BE2C (cell line): ENCODE data around the gene NRSN2.
"Not testable (repeated sequence)": the region's sequence is repeated elsewhere in the genome, so short reads cannot be mapped to it uniquely, and the experiment has no call there.

Experiments
- DNase-seq: peaks from one replicate; pipeline ENCODE4 v3.0.0-alpha.2; 2020
- H3K27me3 ChIP-seq: fragments of 250-450 bp; sonication (Bioruptor Pico); 2 replicates; pipeline ENCODE4 v1.5.1; 2020; ENCODE audit warnings: mild to moderate bottlenecking
- H3K36me3 ChIP-seq: fragments of 250-450 bp; sonication (Bioruptor Pico); 2 replicates; pipeline ENCODE4 v1.5.1; 2020; ENCODE audit warnings: mild to moderate bottlenecking
- H3K4me1 ChIP-seq: fragments of 250-450 bp; sonication (Bioruptor Pico); 2 replicates; pipeline ENCODE4 v1.5.1; 2020
- H3K4me3 ChIP-seq: 2 replicates; pipeline ENCODE4 v1.5.1; 2011; ENCODE audit warnings: low read depth, low read length
- H3K9me3 ChIP-seq: fragments of 250-450 bp; sonication (Bioruptor Pico); 2 replicates; pipeline ENCODE4 v1.5.1; 2020
- TF ChIP-seq, protein P1 (sequence below): IDR thresholded peaks from 2 replicates; pipeline ENCODE4 v1.5.1; 2012; ENCODE audit warnings: mild to moderate bottlenecking, low read depth, low read length

Gene NRSN2

DNA sequence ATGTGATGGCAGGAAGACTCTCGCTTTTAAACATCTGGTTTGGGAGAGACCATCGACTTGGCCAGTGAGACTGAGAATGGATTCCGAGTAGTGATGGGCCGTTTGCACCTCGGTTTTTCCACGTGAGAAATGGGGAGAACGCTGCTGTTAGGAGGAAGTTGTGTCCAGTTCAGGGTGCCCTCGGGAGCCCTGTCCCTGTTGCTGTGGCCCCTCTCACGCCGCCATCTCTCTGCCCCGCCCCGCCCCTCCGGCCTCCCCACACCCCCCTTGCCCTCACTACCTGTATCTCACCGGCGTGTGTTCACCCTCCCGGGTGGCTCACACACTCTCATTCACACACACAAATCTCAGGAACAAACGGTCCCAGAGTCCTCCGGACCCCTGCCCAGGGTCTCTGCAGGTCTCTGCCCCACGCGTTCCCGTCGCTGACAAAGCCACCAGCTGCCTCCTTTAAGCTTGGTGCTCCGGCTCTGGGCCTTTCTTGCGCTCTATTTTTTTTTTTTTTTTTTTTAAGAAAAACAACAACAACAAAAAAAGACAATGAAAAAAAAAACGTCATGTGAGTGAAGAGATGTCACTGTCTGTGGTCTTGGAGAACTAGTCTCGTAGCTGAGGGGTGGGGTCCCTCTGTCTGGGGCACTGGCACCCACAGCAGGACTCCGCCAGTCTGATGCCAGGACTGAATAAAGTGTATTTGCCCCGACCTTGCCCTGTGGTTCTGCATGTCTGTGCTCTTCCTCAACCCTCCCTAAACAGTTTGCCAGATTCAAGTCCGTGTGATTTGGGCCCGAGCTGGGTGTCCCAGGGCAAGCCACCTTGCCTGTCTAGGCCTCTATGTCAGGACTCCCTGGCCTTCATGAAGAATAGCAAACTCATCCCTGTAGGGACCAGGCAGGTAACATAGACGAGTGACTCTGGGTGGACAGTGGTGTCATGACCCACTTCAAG lies 18.6 kb upstream of the NRSN2 start:
- Histone ChIP-seq H3K4me1 (peaks cover 6% of the 10 kb centered on the region), H3K9me3 (no peaks in the 10 kb centered on the region), H3K4me3 (peak overlapping the region; percentile 85), H3K36me3 (peaks cover 8% of the 10 kb centered on the region; the same call in 1 of the 2 replicates), H3K27me3 (no peaks in the 10 kb centered on the region)
- no peak for DNase-seq
- TF ChIP-seq, protein P1, sequence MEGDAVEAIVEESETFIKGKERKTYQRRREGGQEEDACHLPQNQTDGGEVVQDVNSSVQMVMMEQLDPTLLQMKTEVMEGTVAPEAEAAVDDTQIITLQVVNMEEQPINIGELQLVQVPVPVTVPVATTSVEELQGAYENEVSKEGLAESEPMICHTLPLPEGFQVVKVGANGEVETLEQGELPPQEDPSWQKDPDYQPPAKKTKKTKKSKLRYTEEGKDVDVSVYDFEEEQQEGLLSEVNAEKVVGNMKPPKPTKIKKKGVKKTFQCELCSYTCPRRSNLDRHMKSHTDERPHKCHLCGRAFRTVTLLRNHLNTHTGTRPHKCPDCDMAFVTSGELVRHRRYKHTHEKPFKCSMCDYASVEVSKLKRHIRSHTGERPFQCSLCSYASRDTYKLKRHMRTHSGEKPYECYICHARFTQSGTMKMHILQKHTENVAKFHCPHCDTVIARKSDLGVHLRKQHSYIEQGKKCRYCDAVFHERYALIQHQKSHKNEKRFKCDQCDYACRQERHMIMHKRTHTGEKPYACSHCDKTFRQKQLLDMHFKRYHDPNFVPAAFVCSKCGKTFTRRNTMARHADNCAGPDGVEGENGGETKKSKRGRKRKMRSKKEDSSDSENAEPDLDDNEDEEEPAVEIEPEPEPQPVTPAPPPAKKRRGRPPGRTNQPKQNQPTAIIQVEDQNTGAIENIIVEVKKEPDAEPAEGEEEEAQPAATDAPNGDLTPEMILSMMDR = no peak

- H3K4me1 ChIP-seq = peaks cover 3% of the 10 kb centered on the region
- H3K36me3 ChIP-seq = peaks cover 8% of the 10 kb centered on the region; the same call in 1 of the 2 replicates
- DNase-seq = no peak
- TF ChIP-seq, protein P1 = no peak
- H3K9me3 ChIP-seq = no peaks in the 10 kb centered on the region
- no peaks in the 10 kb centered on the region for H3K27me3 ChIP-seq
- peak overlapping the region; percentile 85 for H3K4me3 ChIP-seq
Measured at GRCh38 chr20:328975-329695, 17.8 kb upstream of the NRSN2 start.

- H3K9me3 ChIP-seq = no peaks in the 10 kb centered on the region
- TF ChIP-seq, protein P1 = no peak
- no peak for DNase-seq
- H3K27me3 ChIP-seq = no peaks in the 10 kb centered on the region
- no peak overlapping the region for H3K4me3 ChIP-seq
- peaks cover 3% of the 10 kb centered on the region for H3K4me1 ChIP-seq
- H3K36me3 ChIP-seq = peaks cover 8% of the 10 kb centered on the region; the same call in 1 of the 2 replicates
Measured at GRCh38 chr20:329851-330232, 17.1 kb upstream of the NRSN2 start.

GRCh38 chr20:330233-331149 lies 16.4 kb upstream of the NRSN2 start:
- Histone ChIP-seq H3K36me3 (peaks cover 8% of the 10 kb centered on the region; the same call in 1 of the 2 replicates), H3K4me3 (no peak overlapping the region), H3K27me3 (no peaks in the 10 kb centered on the region), H3K9me3 (no peaks in the 10 kb centered on the region), H3K4me1 (peaks cover 3% of the 10 kb centered on the region)
- DNase-seq = peak; percentile 47
- TF ChIP-seq, protein P1 = peak; percentile 78

- no peak for DNase-seq
- TF ChIP-seq, protein P1 = no peak
- peaks cover 3% of the 10 kb centered on the region for H3K4me1 ChIP-seq
- H3K9me3 ChIP-seq = no peaks in the 10 kb centered on the region
- H3K27me3 ChIP-seq = no peaks in the 10 kb centered on the region
- H3K36me3 ChIP-seq = peaks cover 2% of the 10 kb centered on the region; the same call in 1 of the 2 replicates
- H3K4me3 ChIP-seq = no peak overlapping the region
Measured at GRCh38 chr20:334578-334977, 12.3 kb upstream of the NRSN2 start.

GRCh38 chr20:336040-336439 lies 10.9 kb upstream of the NRSN2 start:
- H3K27me3 ChIP-seq, H3K4me1 ChIP-seq, H3K4me3 ChIP-seq, H3K36me3 ChIP-seq, H3K9me3 ChIP-seq, DNase-seq: not testable (repeated sequence)
